Mucosa of descending colon (tissue), 3 donors: Measurements from ENCODE around the gene GPA33. TPM values are rescaled to one million over a fixed set of nuclear protein-coding genes. Genes with fewer than 3 reads are reported as not detected.

ENCODE experiments used
- ATAC-seq: fragments of 200-7000 bp; cut with Tn5 transposase; one replicate; pipeline ENCODE4 v1.9.1; 2020; ENCODE audit warnings: mild to moderate bottlenecking, moderate library complexity
- DNase-seq, 3 donors: peaks; one replicate each; pipeline ENCODE4 v3.0.0-alpha.2; 2020
- H3K36me3 ChIP-seq: fragments of 200-600 bp; one replicate; pipeline ENCODE4 v1.8.0; 2021; ENCODE audit warnings: low read depth, mild to moderate bottlenecking
- H3K4me1 ChIP-seq: fragments of 200-600 bp; one replicate; pipeline ENCODE4 v1.8.0; 2021; ENCODE audit warnings: low read depth, mild to moderate bottlenecking
- H3K4me3 ChIP-seq: fragments of 200-600 bp; one replicate; pipeline ENCODE4 v1.8.0; 2021; ENCODE audit warnings: mild to moderate bottlenecking
- H3K9me3 ChIP-seq: fragments of 200-600 bp; one replicate; pipeline ENCODE4 v1.8.0; 2021; ENCODE audit warnings: mild to moderate bottlenecking
- CTCF ChIP-seq: fragments of 200-600 bp; IDR thresholded peaks from one replicate; pipeline ENCODE4 v1.8.0; 2022; ENCODE audit warnings: antibody characterized with exemption, mild to moderate bottlenecking
- intact Hi-C, 2 donors: fragments of 100-400 bp; cut with DNase I in 1 of 2; cut with micrococcal nuclease in 1 of 2; formaldehyde crosslinking; loops; one replicate each; pipeline versions ENCODE4 v1.11.0 to v1.11.1; 2022; cut with DNase I, micrococcal nuclease
- long read RNA-seq, 2 donors: library from polyadenylated mRNA; unstranded; transcript quantifications; one replicate each; pipeline ENCODE4 v2.0.0, GENCODE V29; 2019 to 2021
- total RNA-seq, 3 donors: library from RNA; stranded (reverse); fragmentation: NEBNext Ultra II Directional in 2 of 3; extraction: Animal tissue kit (Norgen Biotek cat#: 25700) in 2 of 3; gene quantifications; one replicate each; pipeline versions ENCODE4 v1.2.1 to v1.2.4, GENCODE V29; 2021 to 2023
- donor health status: DM: no; HTN: no; CAD: no; lungs with moderate emphysema.
- donor health status: DM: no; HTN: no; CAD: no.
- donor health status: DM: no; HTN: yes; CAD: no.

The GPA33 gene
- total RNA-seq, result 100 to 1,000 TPM; 221 to 764 (median 482) TPM
- long read RNA-seq, donor 1, transcript GPA33-201 (7 exons, 2,802 nt), result major isoform, 231 of 301 reads
- long read RNA-seq, donor 1, partial matches to known transcripts, result 17 of 301 reads
- long read RNA-seq, donor 1, other reads (novel, unspliced or antisense), result 53 of 301 reads
- long read RNA-seq, donor 2, transcript GPA33-201 (7 exons, 2,802 nt), result major isoform, 117 of 184 reads
- long read RNA-seq, donor 2, partial matches to known transcripts, result 9 of 184 reads
- long read RNA-seq, donor 2, other reads (novel, unspliced or antisense), result 58 of 184 reads

GRCh38 chr1:167090314-167090942, at the start of gene GPA33:
TSS of gene GPA33 (minus strand) at chr1:167090377. CDS start at chr1:167090287, 90 bp downstream.
- Histone ChIP-seq H3K4me1 (peaks cover 16% of the 10 kb centered on the region), H3K36me3 (no peaks in the 10 kb centered on the region), H3K4me3 (peak within 1 kb of the TSS; percentile 12), H3K9me3 (no peaks in the 10 kb centered on the region)
- ATAC-seq (peak; percentile 89), DNase-seq (peak; percentile 86 to 88 (median 86))
- intact Hi-C loops, result no loop called here
- TF ChIP-seq CTCF, result no peak

- no peak for TF ChIP-seq CTCF
- no peak for ATAC-seq
- Histone ChIP-seq H3K4me1 (no peaks in the 10 kb centered on the region), H3K9me3 (no peaks in the 10 kb centered on the region), H3K4me3 (no peak overlapping the region), H3K36me3 (no peaks in the 10 kb centered on the region)
- no peak for DNase-seq
- intact Hi-C loops, result no loop called here
These were observed 48.5 kb upstream of the GPA33 start for GRCh38 chr1:167138703-167139102.

- ATAC-seq (no peak), DNase-seq (no peak)
- intact Hi-C loops, result no loop called here
- H3K9me3 ChIP-seq, result no peaks in the 10 kb centered on the region
- H3K4me1 ChIP-seq, result no peaks in the 10 kb centered on the region
- H3K4me3 ChIP-seq, result no peak overlapping the region
- H3K36me3 ChIP-seq, result no peaks in the 10 kb centered on the region
- no peak for TF ChIP-seq CTCF
These were observed 47.8 kb upstream of the GPA33 start for GRCh38 chr1:167137793-167138510.

- H3K4me1 ChIP-seq, result no peaks in the 10 kb centered on the region
- no peak for TF ChIP-seq CTCF
- DNase-seq (no peak), ATAC-seq (no peak)
- no peaks in the 10 kb centered on the region for H3K36me3 ChIP-seq
- intact Hi-C loops, result no loop called here
- H3K4me3 ChIP-seq, result no peak overlapping the region
- H3K9me3 ChIP-seq, result no peaks in the 10 kb centered on the region
These were observed 47.2 kb upstream of the GPA33 start for GRCh38 chr1:167137332-167137781.

- intact Hi-C loops, result no loop called here
- TF ChIP-seq CTCF, result no peak
- ATAC-seq, result no peak
These were observed 46.6 kb upstream of the GPA33 start for GRCh38 chr1:167136806-167137205.

More at GRCh38 chr1:167136806-167137205, 46.6 kb upstream of the GPA33 start:
- Histone ChIP-seq H3K4me1 (no peaks in the 10 kb centered on the region), H3K36me3 (no peaks in the 10 kb centered on the region), H3K4me3 (no peak overlapping the region), H3K9me3 (no peaks in the 10 kb centered on the region)
- DNase-seq, result no peak
